Measurements from ENCODE around the gene GID8.

DNA sequence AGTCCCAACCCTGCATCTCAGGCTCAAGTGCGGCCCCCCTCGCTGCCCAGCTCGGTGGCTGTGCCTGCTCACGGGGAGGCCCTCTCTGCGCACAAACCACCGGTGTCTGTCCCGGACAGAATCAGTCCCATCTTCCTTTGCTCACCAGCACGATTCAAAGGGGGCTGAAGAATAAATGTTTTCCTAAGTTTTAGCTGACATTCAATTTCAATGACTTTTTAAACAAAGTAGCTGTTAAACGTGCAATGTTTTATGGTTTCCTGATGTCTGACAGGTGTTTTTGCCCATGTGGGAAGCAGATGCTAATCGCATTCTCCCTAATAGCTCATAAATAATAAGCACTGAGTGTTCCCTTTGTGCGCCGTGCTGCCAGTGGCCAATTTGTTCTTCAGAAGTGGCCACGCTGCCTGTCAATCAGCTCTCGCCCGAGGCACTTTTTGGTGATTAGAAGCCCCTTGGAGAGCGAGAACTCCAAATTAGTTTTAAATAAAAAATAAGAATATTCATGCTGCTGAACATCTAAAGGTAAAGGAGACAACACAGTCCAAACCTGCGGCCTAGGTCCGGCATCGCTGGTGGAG lies 42.5 kb downstream of the GID8 start:
- TF ChIP-seq, protein P1, sequence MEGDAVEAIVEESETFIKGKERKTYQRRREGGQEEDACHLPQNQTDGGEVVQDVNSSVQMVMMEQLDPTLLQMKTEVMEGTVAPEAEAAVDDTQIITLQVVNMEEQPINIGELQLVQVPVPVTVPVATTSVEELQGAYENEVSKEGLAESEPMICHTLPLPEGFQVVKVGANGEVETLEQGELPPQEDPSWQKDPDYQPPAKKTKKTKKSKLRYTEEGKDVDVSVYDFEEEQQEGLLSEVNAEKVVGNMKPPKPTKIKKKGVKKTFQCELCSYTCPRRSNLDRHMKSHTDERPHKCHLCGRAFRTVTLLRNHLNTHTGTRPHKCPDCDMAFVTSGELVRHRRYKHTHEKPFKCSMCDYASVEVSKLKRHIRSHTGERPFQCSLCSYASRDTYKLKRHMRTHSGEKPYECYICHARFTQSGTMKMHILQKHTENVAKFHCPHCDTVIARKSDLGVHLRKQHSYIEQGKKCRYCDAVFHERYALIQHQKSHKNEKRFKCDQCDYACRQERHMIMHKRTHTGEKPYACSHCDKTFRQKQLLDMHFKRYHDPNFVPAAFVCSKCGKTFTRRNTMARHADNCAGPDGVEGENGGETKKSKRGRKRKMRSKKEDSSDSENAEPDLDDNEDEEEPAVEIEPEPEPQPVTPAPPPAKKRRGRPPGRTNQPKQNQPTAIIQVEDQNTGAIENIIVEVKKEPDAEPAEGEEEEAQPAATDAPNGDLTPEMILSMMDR (IDR thresholded peaks at IDR 0.05), result no peak
- TF ChIP-seq POLR2A (IDR thresholded peaks at IDR 0.05), result no peak

Data from uterus (tissue), 2 donors.